ENCODE data around the gene AFAP1L2. TPM values are rescaled to one million over a fixed set of nuclear protein-coding genes. Genes with fewer than 3 reads are reported as not detected.

AFAP1L2 gene
- total RNA-seq, 2 donors from 2014 or later = 1.3 to 8.8 TPM

GRCh38 chr10:114372995-114373394 lies 31.3 kb downstream of the AFAP1L2 start:
- ATAC-seq (no peak), DNase-seq (ENCODE audit: low spot score) (no peak)
- H3K27ac Mint-ChIP-seq = no peak overlapping the region
- no peaks in the 10 kb centered on the region for H3K9me3 Mint-ChIP-seq
- H3K4me3 Mint-ChIP-seq = no peak overlapping the region
- peaks cover 0 to 7% of the 10 kb centered on the region in 2 donors for H3K27me3 Mint-ChIP-seq
- H3K4me1 Mint-ChIP-seq (ENCODE audit: low read depth in 2 of 2) = peaks cover 0 to 3% of the 10 kb centered on the region in 2 donors
- H3K36me3 Mint-ChIP-seq = no peaks in the 10 kb centered on the region

- H3K36me3 Mint-ChIP-seq = no peaks in the 10 kb centered on the region
- peaks cover 0 to 7% of the 10 kb centered on the region in 2 donors for H3K27me3 Mint-ChIP-seq
- H3K4me3 Mint-ChIP-seq = no peak overlapping the region
- peaks cover 8 to 12% of the 10 kb centered on the region in 2 donors for H3K4me1 Mint-ChIP-seq (ENCODE audit: low read depth in 2 of 2)
- no peak for ATAC-seq
- no peaks in the 10 kb centered on the region for H3K9me3 Mint-ChIP-seq
- no peak for DNase-seq (ENCODE audit: low spot score)
- H3K27ac Mint-ChIP-seq = no peak overlapping the region
These were observed 32.1 kb downstream of the AFAP1L2 start for GRCh38 chr10:114372179-114372578.

- Mint-ChIP-seq H3K36me3 (no peaks in the 10 kb centered on the region), H3K9me3 (no peaks in the 10 kb centered on the region), H3K4me3 (no peak overlapping the region), H3K27ac (no peak overlapping the region), H3K4me1 (ENCODE audit: low read depth in 2 of 2) (peaks cover 10 to 20% of the 10 kb centered on the region in 2 donors), H3K27me3 (peaks cover 0 to under 1% of the 10 kb centered on the region in 2 donors)
- DNase-seq (ENCODE audit: low spot score) = no peak
- no peak for ATAC-seq
These were observed 33.3 kb downstream of the AFAP1L2 start for GRCh38 chr10:114370966-114371365.

- DNase-seq (ENCODE audit: low spot score) (no peak), ATAC-seq (no peak)
- Mint-ChIP-seq H3K27me3 (no peaks in the 10 kb centered on the region), H3K9me3 (no peaks in the 10 kb centered on the region), H3K4me3 (no peak overlapping the region), H3K27ac (no peak overlapping the region), H3K36me3 (no peaks in the 10 kb centered on the region), H3K4me1 (ENCODE audit: low read depth in 2 of 2) (peaks cover 10 to 20% of the 10 kb centered on the region in 2 donors)
These were observed 34.1 kb downstream of the AFAP1L2 start for GRCh38 chr10:114370199-114370598.

GRCh38 chr10:114368057-114368391 lies 36.3 kb downstream of the AFAP1L2 start:
- Mint-ChIP-seq H3K27me3 (peaks cover 0 to 3% of the 10 kb centered on the region in 2 donors), H3K9me3 (no peaks in the 10 kb centered on the region), H3K27ac (no peak overlapping the region), H3K4me3 (no peak overlapping the region), H3K36me3 (no peaks in the 10 kb centered on the region), H3K4me1 (ENCODE audit: low read depth in 2 of 2) (peaks cover 10 to 20% of the 10 kb centered on the region in 2 donors)
- no peak for DNase-seq (ENCODE audit: low spot score)
- ATAC-seq = no peak

- peaks cover 0 to 3% of the 10 kb centered on the region in 2 donors for H3K27me3 Mint-ChIP-seq
- DNase-seq (ENCODE audit: low spot score) (no peak), ATAC-seq (peak; percentile 48 to 60)
- no peaks in the 10 kb centered on the region for H3K9me3 Mint-ChIP-seq
- peaks cover 10 to 20% of the 10 kb centered on the region in 2 donors for H3K4me1 Mint-ChIP-seq (ENCODE audit: low read depth in 2 of 2)
- no peak overlapping the region for H3K4me3 Mint-ChIP-seq
- no peaks in the 10 kb centered on the region for H3K36me3 Mint-ChIP-seq
- peak overlapping the region in 1 of 2 donors; percentile 43 for H3K27ac Mint-ChIP-seq
These were observed 36.8 kb downstream of the AFAP1L2 start for GRCh38 chr10:114367351-114368056.

- H3K27me3 Mint-ChIP-seq = peaks cover 0 to 8% of the 10 kb centered on the region in 2 donors
- H3K9me3 Mint-ChIP-seq = no peaks in the 10 kb centered on the region
- H3K36me3 Mint-ChIP-seq = no peaks in the 10 kb centered on the region
- ATAC-seq (no peak), DNase-seq (ENCODE audit: low spot score) (no peak)
- H3K4me3 Mint-ChIP-seq = no peak overlapping the region
- no peak overlapping the region for H3K27ac Mint-ChIP-seq
- H3K4me1 Mint-ChIP-seq (ENCODE audit: low read depth in 2 of 2) = peaks cover 10 to 20% of the 10 kb centered on the region in 2 donors
These were observed 39.6 kb downstream of the AFAP1L2 start for GRCh38 chr10:114364726-114365125.

GRCh38 chr10:114363745-114364454 lies 40.4 kb downstream of the AFAP1L2 start:
- Mint-ChIP-seq H3K27ac (no peak overlapping the region), H3K36me3 (no peaks in the 10 kb centered on the region), H3K27me3 (peaks cover 0 to 11% of the 10 kb centered on the region in 2 donors), H3K4me3 (no peak overlapping the region), H3K9me3 (no peaks in the 10 kb centered on the region), H3K4me1 (ENCODE audit: low read depth in 2 of 2) (peaks cover 10 to 20% of the 10 kb centered on the region in 2 donors)
- DNase-seq (ENCODE audit: low spot score) (no peak), ATAC-seq (no peak)

- Mint-ChIP-seq H3K27me3 (peaks cover 0 to 11% of the 10 kb centered on the region in 2 donors), H3K4me1 (ENCODE audit: low read depth in 2 of 2) (peaks cover 9 to 15% of the 10 kb centered on the region in 2 donors), H3K9me3 (no peaks in the 10 kb centered on the region), H3K36me3 (no peaks in the 10 kb centered on the region), H3K4me3 (no peak overlapping the region), H3K27ac (no peak overlapping the region)
- ATAC-seq (no peak), DNase-seq (ENCODE audit: low spot score) (no peak)
These were observed 41.4 kb downstream of the AFAP1L2 start for GRCh38 chr10:114362826-114363355.

GRCh38 chr10:114359953-114360345 lies 44.4 kb downstream of the AFAP1L2 start:
- Mint-ChIP-seq H3K36me3 (no peaks in the 10 kb centered on the region), H3K27ac (no peak overlapping the region), H3K27me3 (peaks cover 0 to 11% of the 10 kb centered on the region in 2 donors), H3K4me1 (ENCODE audit: low read depth in 2 of 2) (peaks cover 5 to 8% of the 10 kb centered on the region in 2 donors), H3K4me3 (no peak overlapping the region), H3K9me3 (no peaks in the 10 kb centered on the region)
- DNase-seq (ENCODE audit: low spot score) = no peak
- ATAC-seq = no peak

GRCh38 chr10:114359041-114359952 lies 45.0 kb downstream of the AFAP1L2 start:
- Mint-ChIP-seq H3K9me3 (no peaks in the 10 kb centered on the region), H3K4me1 (ENCODE audit: low read depth in 2 of 2) (peaks cover 5 to 8% of the 10 kb centered on the region in 2 donors), H3K4me3 (no peak overlapping the region), H3K27me3 (peaks cover 0 to 9% of the 10 kb centered on the region in 2 donors), H3K27ac (no peak overlapping the region), H3K36me3 (no peaks in the 10 kb centered on the region)
- no peak for ATAC-seq
- DNase-seq (ENCODE audit: low spot score) = no peak

GRCh38 chr10:114357515-114357996 lies 46.7 kb downstream of the AFAP1L2 start:
- Mint-ChIP-seq H3K4me1 (ENCODE audit: low read depth in 2 of 2) (peaks cover 5 to 11% of the 10 kb centered on the region in 2 donors), H3K4me3 (no peak overlapping the region), H3K27ac (no peak overlapping the region), H3K36me3 (no peaks in the 10 kb centered on the region), H3K9me3 (no peaks in the 10 kb centered on the region), H3K27me3 (peaks cover 4 to 8% of the 10 kb centered on the region in 2 donors)
- ATAC-seq (peak in 1 of 2 donors; percentile 25), DNase-seq (ENCODE audit: low spot score) (no peak)
